Tibial artery (tissue), 4 donors: Measurements from ENCODE around the gene TRAF3.

ENCODE experiments used
- DNase-seq, 2 donors: peaks; one replicate each; pipeline ENCODE4 v3.0.0-alpha.2; 2019
- H3K27ac ChIP-seq, 2 donors: fragments of 200-600 bp; sonication (generic) in 1 of 2; 1 replicate in 1 of 2; 2 replicates in 1 of 2; pipeline ENCODE4 v1.5.1; 2018 to 2019; ENCODE audit warnings: mild to moderate bottlenecking in 1 of 2
- H3K27me3 ChIP-seq, 2 donors: fragments of 200-600 bp; sonication (generic) in 1 of 2; one replicate each; pipeline versions ENCODE4 v1.5.1 to v1.6.0; 2016 to 2019
- H3K36me3 ChIP-seq, 3 donors: fragments of 200-600 bp; sonication (generic) in 2 of 3; one replicate each; pipeline ENCODE4 v1.5.1; 2016 to 2019; ENCODE audit warnings: mild to moderate bottlenecking in 2 of 3
- H3K4me1 ChIP-seq, 4 donors: fragments of 200-600 bp; sonication (generic) in 2 of 4; 1 replicate in 3 of 4; 2 replicates in 1 of 4; pipeline ENCODE4 v1.5.1; 2016 to 2019
- H3K4me3 ChIP-seq, 2 donors: fragments of 200-600 bp; sonication (generic) in 1 of 2; 1 replicate in 1 of 2; 2 replicates in 1 of 2; pipeline ENCODE4 v1.5.1; 2018 to 2019; ENCODE audit warnings: mild to moderate bottlenecking in 2 of 2
- H3K9me3 ChIP-seq, 3 donors: fragments of 200-600 bp; sonication (generic) in 1 of 3; one replicate each; pipeline ENCODE4 v1.5.1; 2016 to 2019
- CTCF ChIP-seq, 2 experiments: fragments of 200-600 bp in 1 of 2; fragments of 450-650 bp in 1 of 2; IDR thresholded peaks; one replicate each; pipeline ENCODE4 v1.5.1; 2017 to 2019; ENCODE audit warnings: antibody characterized with exemption in 2 of 2, mild to moderate bottlenecking in 1 of 2, moderate library complexity in 1 of 2
- intact Hi-C: fragments of 100-400 bp; cut with DNase I; formaldehyde crosslinking; loops from one replicate; pipeline ENCODE4 v1.15.0; 2023; ENCODE audit warnings: low total_unique reads

TRAF3 gene

GRCh38 chr14:102827716-102828115 lies 50.5 kb downstream of the TRAF3 start:
- H3K36me3 ChIP-seq: peaks cover 0 to 4% (median 0%) of the 10 kb centered on the region in 3 donors
- no peak overlapping the region for H3K4me3 ChIP-seq
- H3K27ac ChIP-seq: no peak overlapping the region
- H3K4me1 ChIP-seq: peaks cover 0 to 5% (median 0%) of the 10 kb centered on the region in 4 donors
- intact Hi-C loops: no loop called here
- DNase-seq: no peak
- H3K9me3 ChIP-seq: no peaks in the 10 kb centered on the region
- no peaks in the 10 kb centered on the region for H3K27me3 ChIP-seq
- no peak for TF ChIP-seq CTCF (IDR thresholded peaks at IDR 0.05)

- Histone ChIP-seq H3K27me3 (no peaks in the 10 kb centered on the region), H3K4me3 (no peak overlapping the region), H3K9me3 (no peaks in the 10 kb centered on the region), H3K36me3 (peaks cover 0 to 4% (median 0%) of the 10 kb centered on the region in 3 donors), H3K27ac (no peak overlapping the region), H3K4me1 (peaks cover 0 to 5% (median 0%) of the 10 kb centered on the region in 4 donors)
- no peak for DNase-seq
- intact Hi-C loops: no loop called here
- no peak for TF ChIP-seq CTCF (IDR thresholded peaks at IDR 0.05)
These were observed 50.9 kb downstream of the TRAF3 start for GRCh38 chr14:102828151-102828550.

- no peak for TF ChIP-seq CTCF (IDR thresholded peaks at IDR 0.05)
- H3K4me1 ChIP-seq: peaks cover 0 to 5% (median 0%) of the 10 kb centered on the region in 4 donors
- intact Hi-C loops: no loop called here
These were observed 51.8 kb downstream of the TRAF3 start for GRCh38 chr14:102829016-102829548.

GRCh38 chr14:102830474-102831045 lies 53.3 kb downstream of the TRAF3 start:
- no peak for DNase-seq
- no peak for TF ChIP-seq CTCF (IDR thresholded peaks at IDR 0.05)
- peaks cover 0 to 4% (median 0%) of the 10 kb centered on the region in 3 donors for H3K36me3 ChIP-seq
- H3K27me3 ChIP-seq: no peaks in the 10 kb centered on the region
- no peak overlapping the region for H3K4me3 ChIP-seq
- no peaks in the 10 kb centered on the region for H3K9me3 ChIP-seq
- no peaks in the 10 kb centered on the region for H3K4me1 ChIP-seq
- intact Hi-C loops: no loop called here
- H3K27ac ChIP-seq: no peak overlapping the region

More at GRCh38 chr14:102829016-102829548, 51.8 kb downstream of the TRAF3 start:
- Histone ChIP-seq H3K27me3 (no peaks in the 10 kb centered on the region), H3K27ac (no peak overlapping the region), H3K36me3 (peaks cover 0 to 4% (median 0%) of the 10 kb centered on the region in 3 donors), H3K4me3 (no peak overlapping the region), H3K9me3 (no peaks in the 10 kb centered on the region)
- DNase-seq: no peak

GRCh38 chr14:102831163-102831804 lies 54.0 kb downstream of the TRAF3 start:
- Histone ChIP-seq H3K9me3 (no peaks in the 10 kb centered on the region), H3K4me1 (no peaks in the 10 kb centered on the region), H3K4me3 (no peak overlapping the region), H3K36me3 (peaks cover 0 to 4% (median 0%) of the 10 kb centered on the region in 3 donors), H3K27ac (no peak overlapping the region), H3K27me3 (no peaks in the 10 kb centered on the region)
- DNase-seq: no peak
- intact Hi-C loops: no loop called here
- no peak for TF ChIP-seq CTCF (IDR thresholded peaks at IDR 0.05)
